Sigmoid colon (tissue), 7 donors: ENCODE results near the gene RIN1. TPM values are rescaled to one million over a fixed set of nuclear protein-coding genes. Genes with fewer than 3 reads are reported as not detected.

Experiments used
- DNase-seq: peaks from one replicate; pipeline ENCODE4 v3.0.0-alpha.2; 2019
- H3K27ac ChIP-seq, 4 donors: fragments of 200-600 bp; sonication (generic); one replicate each; pipeline ENCODE4 v1.5.1; 2016 to 2019; ENCODE audit warnings: mild to moderate bottlenecking in 1 of 4
- H3K27me3 ChIP-seq, 3 donors: fragments of 200-600 bp; sonication (generic); one replicate each; pipeline ENCODE4 v1.5.1; 2019; ENCODE audit warnings: mild to moderate bottlenecking in 1 of 3
- H3K36me3 ChIP-seq, 4 donors: fragments of 200-600 bp; sonication (generic); one replicate each; pipeline ENCODE4 v1.5.1; 2016 to 2019
- H3K4me1 ChIP-seq, 4 donors: fragments of 200-600 bp; sonication (generic); one replicate each; pipeline ENCODE4 v1.5.1; 2017 to 2019
- H3K4me3 ChIP-seq, 4 donors: fragments of 200-600 bp; sonication (generic); one replicate each; pipeline ENCODE4 v1.5.1; 2017 to 2019; ENCODE audit warnings: mild to moderate bottlenecking in 2 of 4, moderate library complexity in 1 of 4
- H3K9me3 ChIP-seq, 4 donors: fragments of 200-600 bp in 3 of 4; sonication (generic) in 3 of 4; one replicate each; pipeline versions ENCODE4 v1.5.1 to v1.6.1; 2013 to 2019
- CTCF ChIP-seq, 4 experiments: fragments of 450-650 bp in 3 of 4; fragments of 200-600 bp in 1 of 4; IDR thresholded peaks; one replicate each; pipeline ENCODE4 v1.5.1; 2016 to 2019; ENCODE audit warnings: antibody characterized with exemption in 4 of 4, mild to moderate bottlenecking in 3 of 4, moderate library complexity in 2 of 4
- EP300 ChIP-seq, 4 donors: sonication (generic); formaldehyde crosslinking; IDR thresholded peaks; one replicate each; pipeline ENCODE4 v1.6.1; 2017; ENCODE audit warnings: antibody characterized with exemption in 4 of 4
- POLR2A ChIP-seq, 2 donors: fragments of 450-650 bp; IDR thresholded peaks; one replicate each; pipeline ENCODE4 v1.6.1; 2016; ENCODE audit warnings: antibody characterized with exemption in 2 of 2, mild to moderate bottlenecking in 2 of 2, moderate library complexity in 2 of 2
- POLR2AphosphoS5 ChIP-seq, 4 donors: sonication (generic); formaldehyde crosslinking; IDR thresholded peaks; one replicate each; pipeline ENCODE4 v1.6.1; 2017; ENCODE audit warnings: antibody characterized with exemption in 4 of 4
- WGBS, 2 donors: extraction: QIAGEN DNeasy Blood & Tissue Kit; methylation state at CpG; one replicate each; pipeline ENCODE4 v1.1.7; 2013; 5-methylcytosine and 5-hydroxymethylcytosine counted together
- intact Hi-C: fragments of 100-400 bp; cut with DNase I; formaldehyde crosslinking; loops from one replicate; pipeline ENCODE4 v1.15.1; 2023
- polyA plus RNA-seq, 3 donors: library from polyadenylated mRNA; stranded (reverse); fragments of 200-250 nt; gene quantifications; one replicate each; pipeline ENCODE4 v1.2.3, GENCODE V29; 2013
- total RNA-seq, 4 donors: library from RNA; depleted of rRNA; stranded (reverse); fragments of >200 nt; gene quantifications; one replicate each; pipeline ENCODE4 v1.1.0, GENCODE V29; 2016
- donor health status: healthy with polysubstance abuse.
- donor health status: Bipolar disorder and iron deficiency.
- donor health status: healthy.

Gene RIN1
- total and polyA plus RNA-seq, 7 donors: 0.68 to 10.2 (median 2.9) TPM

GRCh38 chr11:66371627-66372415, 35.6 kb upstream of the RIN1 start, which contains the start of gene SLC29A2:
TSS of gene SLC29A2 (minus strand) at chr11:66371760. CDS start at chr11:66371591, 169 bp downstream.
- 1% methylated on average over 72 of the region's 72 CpGs for WGBS, 2 donors
- intact Hi-C loops: no loop called here
- Histone ChIP-seq H3K36me3 (no peaks in the 10 kb centered on the region), H3K27ac (peak within 1 kb of the TSS; percentile 5 to 60 (median 44)), H3K9me3 (no peaks in the 10 kb centered on the region), H3K27me3 (peaks cover 10 to 66% (median 39%) of the 10 kb centered on the region in 3 donors), H3K4me1 (peaks cover 0 to 20% (median 18%) of the 10 kb centered on the region in 4 donors), H3K4me3 (peak within 1 kb of the TSS; percentile 52 to 72 (median 62))
- TF ChIP-seq CTCF (IDR thresholded peaks at IDR 0.05) (no peak), POLR2A (IDR thresholded peaks at IDR 0.05) (peak in 1 of 2 donors; percentile 5)
- DNase-seq: no peak

- H3K27ac ChIP-seq: no peak overlapping the region
- H3K27me3 ChIP-seq: peaks cover 10 to 46% (median 35%) of the 10 kb centered on the region in 3 donors
- no peak overlapping the region for H3K4me3 ChIP-seq
- H3K36me3 ChIP-seq: no peaks in the 10 kb centered on the region
- peaks cover 0 to 20% (median 18%) of the 10 kb centered on the region in 4 donors for H3K4me1 ChIP-seq
- TF ChIP-seq POLR2A (IDR thresholded peaks at IDR 0.05) (no peak), POLR2AphosphoS5 (IDR thresholded peaks at IDR 0.05) (no peak), CTCF (IDR thresholded peaks at IDR 0.05) (no peak), EP300 (IDR thresholded peaks at IDR 0.05) (no peak)
- whole genome bisulfite sequencing, 2 donors: 89 to 90% methylated on average over 25 of the region's 25 CpGs
- no peaks in the 10 kb centered on the region for H3K9me3 ChIP-seq
- intact Hi-C loops: no loop called here
- DNase-seq: no peak
Measured at GRCh38 chr11:66369073-66369894, 33.0 kb upstream of the RIN1 start.

- no peak for TF ChIP-seq CTCF (IDR thresholded peaks at IDR 0.05)
- no peak for TF ChIP-seq POLR2AphosphoS5 (IDR thresholded peaks at IDR 0.05)
- no peak for TF ChIP-seq EP300 (IDR thresholded peaks at IDR 0.05)
- no peak for TF ChIP-seq POLR2A (IDR thresholded peaks at IDR 0.05)
- peaks cover 0 to 20% (median 18%) of the 10 kb centered on the region in 4 donors for H3K4me1 ChIP-seq
- intact Hi-C loops: no loop called here
- H3K36me3 ChIP-seq: no peaks in the 10 kb centered on the region
- H3K4me3 ChIP-seq: no peak overlapping the region
- peaks cover 10 to 38% (median 28%) of the 10 kb centered on the region in 3 donors for H3K27me3 ChIP-seq
- 89 to 92% methylated on average over 6 of the region's 6 CpGs for WGBS, 2 donors
- DNase-seq: no peak
- no peak overlapping the region for H3K27ac ChIP-seq
- no peaks in the 10 kb centered on the region for H3K9me3 ChIP-seq
Measured at GRCh38 chr11:66368484-66368883, 32.2 kb upstream of the RIN1 start.

- peaks cover 4 to 31% (median 21%) of the 10 kb centered on the region in 3 donors for H3K27me3 ChIP-seq
- H3K4me3 ChIP-seq: no peak overlapping the region
- no peaks in the 10 kb centered on the region for H3K9me3 ChIP-seq
- intact Hi-C loops: no loop called here
- no peaks in the 10 kb centered on the region for H3K36me3 ChIP-seq
- DNase-seq: no peak
- H3K27ac ChIP-seq: no peak overlapping the region
- TF ChIP-seq EP300 (IDR thresholded peaks at IDR 0.05) (no peak), CTCF (IDR thresholded peaks at IDR 0.05) (no peak), POLR2A (IDR thresholded peaks at IDR 0.05) (no peak), POLR2AphosphoS5 (IDR thresholded peaks at IDR 0.05) (no peak)
- H3K4me1 ChIP-seq: peaks cover 0 to 20% (median 18%) of the 10 kb centered on the region in 4 donors
- WGBS, 2 donors: 89 to 95% methylated on average over 15 of the region's 15 CpGs
Measured at GRCh38 chr11:66367561-66368312, 31.5 kb upstream of the RIN1 start.
